ENCODE results near the gene GRIK1.

GRIK1 gene

GRCh38 chr21:29909571-29909970, 30.2 kb downstream of the GRIK1 start:
- no peak overlapping the region for H3K27ac ChIP-seq (ENCODE audit: low read depth, low read length)

GRCh38 chr21:29904359-29905282, 35.2 kb downstream of the GRIK1 start:
- H3K36me3 ChIP-seq (ENCODE audit: control insufficient read depth in 1 of 2, insufficient read depth in 2 of 2, low read length in 2 of 2), result no peaks in the 10 kb centered on the region
- H3K4me3 ChIP-seq (ENCODE audit: low read depth, low read length), result no peak overlapping the region
- no peak overlapping the region for H2BK120ac ChIP-seq (ENCODE audit: insufficient read depth, low read length, poor library complexity)
- no peak for DNase-seq
- H3K4ac ChIP-seq (ENCODE audit: low read depth, low read length), result no peak overlapping the region
- no peaks in the 10 kb centered on the region for H3K79me2 ChIP-seq (ENCODE audit: control insufficient read depth, insufficient read depth, low read length, poor library complexity)
- H4K12ac ChIP-seq (ENCODE audit: low read depth, low read length), result no peak overlapping the region
- no peaks in the 10 kb centered on the region for H3K27me3 ChIP-seq (ENCODE audit: insufficient read depth, low read length)
- no peak overlapping the region for H4K8ac ChIP-seq (ENCODE audit: low read depth, low read length)
- H2AFZ ChIP-seq (ENCODE audit: insufficient read depth, low read length, poor library complexity), result no peak overlapping the region
- no peaks in the 10 kb centered on the region for H3K4me1 ChIP-seq (ENCODE audit: control insufficient read depth in 1 of 2, insufficient read depth in 2 of 2, low read length in 2 of 2)
- no peak overlapping the region for H3K14ac ChIP-seq (ENCODE audit: low read length)
- no peak overlapping the region for H3K4me2 ChIP-seq (ENCODE audit: low read length)
- no peak overlapping the region for H2BK12ac ChIP-seq (ENCODE audit: low read length)
- no peaks in the 10 kb centered on the region for H3K9me3 ChIP-seq (ENCODE audit: insufficient read depth, low read depth, low read length)
- H3K79me1 ChIP-seq (ENCODE audit: low read length), result no peaks in the 10 kb centered on the region
- no peak overlapping the region for H2BK5ac ChIP-seq (ENCODE audit: low read depth, low read length, poor library complexity)
- H3K9ac ChIP-seq (ENCODE audit: low read length), result no peak overlapping the region
- H3K18ac ChIP-seq (ENCODE audit: low read length), result no peak overlapping the region
- H3K23ac ChIP-seq (ENCODE audit: low read length), result no peak overlapping the region
- no peak overlapping the region for H3K27ac ChIP-seq (ENCODE audit: low read depth, low read length)
- H2AK5ac ChIP-seq (ENCODE audit: low read length), result no peak overlapping the region
- no CpG with 5 or more reads among the region's 11 CpGs for WGBS (ENCODE audit: extremely low coverage, insufficient coverage, insufficient read length)
- H4K91ac ChIP-seq (ENCODE audit: low read depth, low read length), result no peak overlapping the region

More at GRCh38 chr21:29909571-29909970, 30.2 kb downstream of the GRIK1 start:
- Histone ChIP-seq H3K79me2 (ENCODE audit: control insufficient read depth, insufficient read depth, low read length, poor library complexity) (no peaks in the 10 kb centered on the region), H3K9ac (ENCODE audit: low read length) (no peak overlapping the region), H3K4me1 (ENCODE audit: control insufficient read depth in 1 of 2, insufficient read depth in 2 of 2, low read length in 2 of 2) (no peaks in the 10 kb centered on the region), H3K4ac (ENCODE audit: low read depth, low read length) (no peak overlapping the region), H3K4me3 (ENCODE audit: low read depth, low read length) (no peak overlapping the region), H2AK5ac (ENCODE audit: low read length) (no peak overlapping the region), H2BK12ac (ENCODE audit: low read length) (no peak overlapping the region), H3K36me3 (ENCODE audit: control insufficient read depth in 1 of 2, insufficient read depth in 2 of 2, low read length in 2 of 2) (no peaks in the 10 kb centered on the region), H2BK120ac (ENCODE audit: insufficient read depth, low read length, poor library complexity) (no peak overlapping the region), H3K9me3 (ENCODE audit: insufficient read depth, low read depth, low read length) (no peaks in the 10 kb centered on the region), H4K91ac (ENCODE audit: low read depth, low read length) (no peak overlapping the region), H4K8ac (ENCODE audit: low read depth, low read length) (no peak overlapping the region), H3K18ac (ENCODE audit: low read length) (no peak overlapping the region), H3K23ac (ENCODE audit: low read length) (no peak overlapping the region), H3K14ac (ENCODE audit: low read length) (no peak overlapping the region), H3K4me2 (ENCODE audit: low read length) (no peak overlapping the region), H2AFZ (ENCODE audit: insufficient read depth, low read length, poor library complexity) (no peak overlapping the region), H3K27me3 (ENCODE audit: insufficient read depth, low read length) (no peaks in the 10 kb centered on the region), H2BK5ac (ENCODE audit: low read depth, low read length, poor library complexity) (no peak overlapping the region), H4K12ac (ENCODE audit: low read depth, low read length) (no peak overlapping the region), H3K79me1 (ENCODE audit: low read length) (no peaks in the 10 kb centered on the region)
- WGBS (ENCODE audit: extremely low coverage, insufficient coverage, insufficient read length), result no CpG with 5 or more reads among the region's 4 CpGs
- no peak for DNase-seq

DNA sequence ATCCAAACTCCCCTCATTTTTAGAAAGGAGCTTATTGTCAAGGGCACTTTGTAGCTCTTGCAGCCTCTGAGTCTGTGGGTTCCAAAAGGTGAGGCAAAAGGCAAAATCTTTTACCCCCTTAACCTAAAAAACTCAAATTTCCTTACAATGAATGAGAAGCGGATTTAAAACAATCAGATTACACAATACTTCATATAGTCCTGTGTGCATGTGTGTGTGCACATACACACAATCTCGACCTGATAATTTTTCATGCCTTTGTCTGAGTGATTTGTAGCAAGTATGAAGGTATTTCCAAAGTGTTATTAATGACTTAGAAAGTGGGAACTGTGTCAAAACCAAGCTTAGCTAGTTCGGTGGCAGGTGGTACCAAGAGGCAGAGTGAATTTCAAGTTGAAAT, 42.9 kb downstream of the GRIK1 start:
- no peak overlapping the region for H2BK12ac ChIP-seq (ENCODE audit: low read length)
- H2AK5ac ChIP-seq (ENCODE audit: low read length), result no peak overlapping the region
- H3K4me2 ChIP-seq (ENCODE audit: low read length), result no peak overlapping the region
- no peaks in the 10 kb centered on the region for H3K79me2 ChIP-seq (ENCODE audit: control insufficient read depth, insufficient read depth, low read length, poor library complexity)
- no peak overlapping the region for H3K23ac ChIP-seq (ENCODE audit: low read length)
- WGBS (ENCODE audit: extremely low coverage, insufficient coverage, insufficient read length), result no CpG with 5 or more reads among the region's 3 CpGs
- no peak overlapping the region for H4K12ac ChIP-seq (ENCODE audit: low read depth, low read length)
- H2AFZ ChIP-seq (ENCODE audit: insufficient read depth, low read length, poor library complexity), result no peak overlapping the region
- H3K9me3 ChIP-seq (ENCODE audit: insufficient read depth, low read depth, low read length), result no peaks in the 10 kb centered on the region
- H2BK120ac ChIP-seq (ENCODE audit: insufficient read depth, low read length, poor library complexity), result no peak overlapping the region
- H3K4me1 ChIP-seq (ENCODE audit: control insufficient read depth in 1 of 2, insufficient read depth in 2 of 2, low read length in 2 of 2), result no peaks in the 10 kb centered on the region
- no peak overlapping the region for H3K27ac ChIP-seq (ENCODE audit: low read depth, low read length)
- no peak overlapping the region for H3K18ac ChIP-seq (ENCODE audit: low read length)
- no peak for DNase-seq
- no peaks in the 10 kb centered on the region for H3K36me3 ChIP-seq (ENCODE audit: control insufficient read depth in 1 of 2, insufficient read depth in 2 of 2, low read length in 2 of 2)
- H4K91ac ChIP-seq (ENCODE audit: low read depth, low read length), result no peak overlapping the region
- H3K79me1 ChIP-seq (ENCODE audit: low read length), result no peaks in the 10 kb centered on the region
- no peak overlapping the region for H3K4me3 ChIP-seq (ENCODE audit: low read depth, low read length)
- H2BK5ac ChIP-seq (ENCODE audit: low read depth, low read length, poor library complexity), result no peak overlapping the region
- no peaks in the 10 kb centered on the region for H3K27me3 ChIP-seq (ENCODE audit: insufficient read depth, low read length)
- H3K9ac ChIP-seq (ENCODE audit: low read length), result no peak overlapping the region
- H3K4ac ChIP-seq (ENCODE audit: low read depth, low read length), result no peak overlapping the region
- H3K14ac ChIP-seq (ENCODE audit: low read length), result no peak overlapping the region
- no peak overlapping the region for H4K8ac ChIP-seq (ENCODE audit: low read depth, low read length)

DNA sequence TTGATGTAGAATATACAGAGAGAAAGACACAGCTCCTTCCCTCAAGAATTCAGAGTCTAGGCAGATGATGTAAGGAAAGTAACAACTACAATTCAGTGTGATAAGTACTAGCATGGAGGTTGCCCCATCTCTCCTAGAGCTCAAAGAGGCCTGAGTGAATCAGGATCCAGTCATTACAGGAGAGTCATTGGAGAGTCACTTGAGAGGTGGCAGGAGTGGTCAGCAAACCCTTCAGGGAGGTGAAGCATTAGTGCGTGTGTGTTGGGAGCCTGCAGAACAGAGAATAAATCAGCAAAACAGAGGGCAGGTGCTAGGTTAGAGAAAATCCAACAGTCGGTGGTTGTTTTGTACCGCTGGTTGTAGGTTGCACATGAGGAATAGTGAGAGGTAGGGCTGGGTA, 46.1 kb downstream of the GRIK1 start:
- Histone ChIP-seq H3K4me1 (ENCODE audit: control insufficient read depth in 1 of 2, insufficient read depth in 2 of 2, low read length in 2 of 2) (no peaks in the 10 kb centered on the region), H4K12ac (ENCODE audit: low read depth, low read length) (no peak overlapping the region), H3K9ac (ENCODE audit: low read length) (no peak overlapping the region), H2BK12ac (ENCODE audit: low read length) (no peak overlapping the region), H2AK5ac (ENCODE audit: low read length) (no peak overlapping the region), H3K4ac (ENCODE audit: low read depth, low read length) (no peak overlapping the region), H2BK120ac (ENCODE audit: insufficient read depth, low read length, poor library complexity) (no peak overlapping the region), H3K36me3 (ENCODE audit: control insufficient read depth in 1 of 2, insufficient read depth in 2 of 2, low read length in 2 of 2) (no peaks in the 10 kb centered on the region), H4K91ac (ENCODE audit: low read depth, low read length) (no peak overlapping the region), H3K27ac (ENCODE audit: low read depth, low read length) (no peak overlapping the region), H3K4me2 (ENCODE audit: low read length) (no peak overlapping the region), H2BK5ac (ENCODE audit: low read depth, low read length, poor library complexity) (no peak overlapping the region), H3K9me3 (ENCODE audit: insufficient read depth, low read depth, low read length) (no peaks in the 10 kb centered on the region), H3K14ac (ENCODE audit: low read length) (no peak overlapping the region), H4K8ac (ENCODE audit: low read depth, low read length) (no peak overlapping the region), H3K79me2 (ENCODE audit: control insufficient read depth, insufficient read depth, low read length, poor library complexity) (no peaks in the 10 kb centered on the region), H3K18ac (ENCODE audit: low read length) (no peak overlapping the region), H3K27me3 (ENCODE audit: insufficient read depth, low read length) (no peaks in the 10 kb centered on the region), H2AFZ (ENCODE audit: insufficient read depth, low read length, poor library complexity) (no peak overlapping the region), H3K23ac (ENCODE audit: low read length) (no peak overlapping the region), H3K4me3 (ENCODE audit: low read depth, low read length) (no peak overlapping the region), H3K79me1 (ENCODE audit: low read length) (no peaks in the 10 kb centered on the region)
- no CpG with 5 or more reads among the region's 3 CpGs for WGBS (ENCODE audit: extremely low coverage, insufficient coverage, insufficient read length)
- DNase-seq, result no peak

All from trophoblast cell (in vitro differentiated cells and primary cell).